NCI-H2029 (cell line): ENCODE results near the gene MAST3.
"Not testable (repeated sequence)": the region's sequence is repeated elsewhere in the genome, so short reads cannot be mapped to it uniquely, and the experiment has no call there.

ENCODE experiments used
- DNase-seq: peaks from one replicate; lab custom pipeline; 2025; lab: John Stamatoyannopoulos, UW

The MAST3 gene

DNA sequence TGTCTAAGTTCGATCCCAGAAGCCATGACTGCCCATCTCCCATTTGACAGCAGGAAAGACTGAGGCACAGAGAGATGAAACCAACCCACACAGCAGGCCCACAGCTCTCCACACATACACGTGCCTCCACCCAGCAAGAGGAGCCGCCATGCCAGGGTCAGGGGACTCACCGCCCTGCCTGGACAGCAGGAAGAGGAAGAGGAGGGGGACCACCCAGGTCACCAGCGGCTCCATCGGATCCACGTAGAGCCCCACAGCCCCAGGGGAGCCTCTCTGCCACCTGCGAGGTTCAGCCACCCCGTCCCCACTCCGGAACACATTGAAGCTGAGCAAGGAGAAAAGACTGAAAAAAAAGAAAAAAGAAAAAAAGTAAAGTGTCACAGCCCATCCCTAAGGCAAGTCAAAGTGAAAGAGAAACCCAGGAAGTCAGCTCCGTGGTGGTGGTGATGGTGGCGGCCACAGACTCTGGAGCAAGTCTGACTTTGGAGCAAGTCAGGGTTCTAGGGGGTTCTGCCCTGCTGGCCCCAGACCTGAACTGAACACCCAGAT lies 10.9 kb upstream of the MAST3 start, which contains the start of gene IL12RB1:
Gene IL12RB1, minus strand, starts transcription at position 345 of the 549 bp plus-strand sequence. Its CDS starts 111 bp downstream, at position 234.
- no peak for DNase-seq

DNA sequence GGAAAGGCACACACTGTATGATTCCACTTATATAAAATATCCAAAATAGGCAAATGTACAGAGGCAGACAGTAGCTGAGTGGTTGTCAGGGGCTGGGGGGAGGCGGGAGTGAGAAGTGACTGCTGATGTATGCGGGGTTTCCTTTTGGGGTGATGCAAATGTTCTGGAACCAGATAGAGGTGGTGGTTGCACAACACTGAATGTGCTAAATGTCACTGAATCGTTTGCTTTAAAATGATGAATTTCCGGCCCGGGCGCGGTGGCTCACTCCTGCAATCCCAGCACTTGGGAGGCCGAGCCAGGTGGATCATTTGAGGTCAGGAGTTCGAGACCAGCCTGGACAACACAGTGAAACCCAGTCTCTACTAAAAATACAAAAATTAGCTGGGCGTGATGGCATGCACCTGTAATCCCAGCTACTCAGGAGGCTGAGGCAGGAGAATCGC lies 8.5 kb upstream of the MAST3 start:
- not testable (repeated sequence) for DNase-seq

- DNase-seq: no peak
These were observed 7.9 kb upstream of the MAST3 start for GRCh38 chr19:18089726-18090125.

GRCh38 chr19:18090545-18091216 lies 6.9 kb upstream of the MAST3 start:
- DNase-seq: no peak

- DNase-seq: no peak
These were observed 6.4 kb upstream of the MAST3 start for GRCh38 chr19:18091217-18091608.

DNA sequence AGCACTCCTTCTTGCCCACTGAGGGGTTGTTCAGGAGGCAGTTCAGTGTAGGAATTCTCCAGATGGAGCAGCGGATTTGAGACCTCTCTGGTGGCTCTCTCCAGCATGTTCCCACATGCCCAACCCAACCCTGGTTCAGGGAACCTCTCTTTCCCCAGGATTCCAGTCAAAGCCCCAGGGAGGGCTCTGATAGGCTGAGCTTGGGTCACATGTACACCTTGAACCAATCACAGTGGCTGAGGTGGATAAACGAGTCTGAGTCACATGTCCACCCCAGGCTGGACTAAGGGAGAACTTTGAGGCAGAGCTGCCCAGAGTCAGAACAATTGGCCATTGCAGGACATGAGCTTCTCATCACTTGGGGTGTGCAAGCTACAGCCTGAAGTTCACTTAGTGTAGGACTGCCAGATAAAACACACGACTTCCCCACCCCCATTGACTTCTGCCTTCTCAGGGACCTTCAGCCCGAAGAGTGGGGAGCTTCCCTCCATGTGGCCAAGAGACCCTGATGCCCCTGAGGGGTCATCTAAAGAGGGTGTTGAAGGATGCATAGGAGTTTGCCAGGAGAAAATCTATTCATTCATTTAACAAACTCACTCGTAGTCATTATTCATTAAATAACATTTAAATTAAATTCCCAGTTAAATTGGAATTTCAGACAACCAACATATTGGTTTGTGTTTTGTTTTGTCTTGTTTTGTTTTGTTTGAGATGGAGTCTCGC lies 4.0 kb upstream of the MAST3 start:
- DNase-seq: no peak

DNA sequence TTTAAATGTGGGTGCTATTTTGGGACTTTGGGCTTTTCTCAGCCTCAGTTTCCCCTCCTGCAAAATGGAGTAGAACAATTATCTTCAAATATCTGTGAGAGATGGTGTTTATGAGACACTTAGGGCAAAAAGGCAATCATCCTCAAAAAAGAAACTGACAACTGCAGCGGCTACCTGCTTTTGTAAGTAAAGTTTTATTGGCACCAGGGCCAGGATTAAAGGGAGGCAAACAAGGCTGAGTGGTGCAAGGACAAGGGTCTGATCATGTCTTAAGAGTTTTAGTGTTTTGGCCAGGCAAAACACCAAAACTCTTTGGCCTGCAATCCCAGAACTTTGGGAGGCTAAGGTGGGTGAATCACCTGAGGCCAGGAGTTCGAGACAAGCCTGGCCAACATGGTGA lies 1.3 kb upstream of the MAST3 start:
- DNase-seq: no peak

DNA sequence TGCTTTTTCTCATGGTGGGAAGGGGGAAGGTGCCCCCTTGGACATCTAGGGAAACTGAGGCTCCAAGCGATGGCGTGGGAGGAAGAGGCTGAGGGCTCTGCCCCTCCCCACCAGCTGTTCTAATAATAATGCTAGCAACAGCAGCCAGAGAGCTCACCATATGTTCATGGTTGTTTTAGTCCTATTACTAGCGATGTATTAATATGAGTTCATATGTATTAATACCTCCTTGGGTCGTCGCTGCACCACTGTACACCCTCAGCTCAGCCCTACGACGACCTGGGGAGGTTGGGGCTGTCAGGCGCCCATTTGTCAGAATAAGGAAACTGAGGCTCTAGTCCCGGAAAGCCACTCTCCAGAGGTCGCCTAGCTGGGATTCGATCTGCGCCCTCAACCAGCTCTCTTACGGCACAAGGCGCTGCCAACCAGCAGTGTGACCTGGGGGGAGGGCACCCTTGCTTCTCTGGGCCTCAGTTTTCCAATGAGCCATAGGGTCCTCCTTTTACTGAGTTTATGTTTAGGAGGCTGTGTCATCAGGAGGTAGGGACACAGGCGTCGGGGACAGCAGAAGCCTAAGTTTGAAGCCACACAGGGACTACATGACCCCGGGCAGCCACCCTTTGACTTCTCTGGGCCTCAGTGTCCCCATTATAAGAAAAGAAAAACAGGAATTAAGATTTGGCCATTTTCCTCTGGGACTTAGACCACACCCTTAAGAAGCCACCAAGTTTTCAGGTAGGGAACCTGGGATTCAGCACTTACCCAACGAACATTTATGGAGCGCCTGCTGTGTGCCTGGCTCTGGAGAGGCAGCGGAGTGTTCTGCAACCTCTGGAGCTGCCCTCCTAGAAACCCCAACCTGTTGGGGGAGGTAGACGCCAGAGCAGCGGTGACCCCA lies 664 bp downstream of the MAST3 start:
- DNase-seq: no peak

GRCh38 chr19:18098891-18099622 lies 1.5 kb downstream of the MAST3 start:
- DNase-seq: no peak

DNA sequence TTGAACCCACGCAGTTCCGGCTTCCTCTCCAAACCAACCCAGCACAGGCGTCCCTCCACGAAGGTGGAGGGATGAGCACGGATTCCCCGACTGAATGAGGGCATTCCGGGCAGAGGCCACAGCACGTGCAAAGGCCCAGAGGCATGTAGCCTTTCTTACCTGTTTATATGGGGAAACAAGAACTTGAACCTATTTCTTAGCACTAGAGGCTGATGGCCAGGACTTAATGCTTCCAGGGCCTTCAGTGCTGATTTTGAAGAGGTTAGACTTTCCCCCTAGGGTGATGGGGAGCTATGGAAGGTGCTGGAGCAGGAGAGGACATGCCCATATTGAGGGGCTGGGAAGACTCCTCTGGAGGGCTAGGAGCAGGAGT lies 2.0 kb downstream of the MAST3 start:
- no peak for DNase-seq

DNA sequence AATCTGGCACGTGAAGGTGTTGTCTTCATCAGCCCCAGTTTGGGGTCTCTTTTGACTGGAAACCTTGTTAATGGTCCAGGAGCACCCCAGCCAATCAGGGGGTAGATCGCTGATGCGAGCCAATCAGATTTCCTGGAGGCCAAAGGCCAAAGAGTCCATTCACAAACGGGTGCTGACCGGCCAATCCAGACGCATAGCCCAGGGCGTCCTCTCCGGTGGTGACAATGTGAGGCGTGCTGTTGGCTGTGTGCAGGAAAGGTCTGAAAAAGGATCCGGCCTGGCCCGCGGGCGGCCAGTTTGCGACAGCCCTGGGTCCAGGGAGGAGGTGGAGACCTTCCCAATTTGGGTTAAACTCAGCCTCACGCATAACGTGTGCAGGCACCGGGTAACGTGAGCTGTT lies 3.1 kb downstream of the MAST3 start:
- no peak for DNase-seq

DNA sequence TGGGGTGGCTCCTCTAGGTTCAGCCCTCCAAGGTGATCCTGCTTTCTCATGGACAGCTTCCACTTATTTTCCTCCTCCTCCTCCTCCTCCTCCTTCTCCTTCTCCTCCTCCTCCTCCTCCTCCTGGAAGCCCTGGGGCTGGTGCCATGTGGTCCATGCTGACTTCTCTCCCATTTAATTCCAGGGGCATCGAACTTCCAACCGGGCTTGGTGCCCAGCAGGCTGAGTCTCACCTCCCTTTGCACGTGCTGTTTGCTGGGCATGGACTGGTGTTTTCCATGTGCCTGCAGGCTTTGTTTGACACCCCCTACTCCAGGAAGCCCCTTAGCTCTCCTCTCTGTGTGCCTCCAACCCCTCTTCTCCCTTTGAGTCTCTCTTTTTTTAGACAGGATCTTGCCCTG lies 3.7 kb downstream of the MAST3 start:
- no peak for DNase-seq

DNA sequence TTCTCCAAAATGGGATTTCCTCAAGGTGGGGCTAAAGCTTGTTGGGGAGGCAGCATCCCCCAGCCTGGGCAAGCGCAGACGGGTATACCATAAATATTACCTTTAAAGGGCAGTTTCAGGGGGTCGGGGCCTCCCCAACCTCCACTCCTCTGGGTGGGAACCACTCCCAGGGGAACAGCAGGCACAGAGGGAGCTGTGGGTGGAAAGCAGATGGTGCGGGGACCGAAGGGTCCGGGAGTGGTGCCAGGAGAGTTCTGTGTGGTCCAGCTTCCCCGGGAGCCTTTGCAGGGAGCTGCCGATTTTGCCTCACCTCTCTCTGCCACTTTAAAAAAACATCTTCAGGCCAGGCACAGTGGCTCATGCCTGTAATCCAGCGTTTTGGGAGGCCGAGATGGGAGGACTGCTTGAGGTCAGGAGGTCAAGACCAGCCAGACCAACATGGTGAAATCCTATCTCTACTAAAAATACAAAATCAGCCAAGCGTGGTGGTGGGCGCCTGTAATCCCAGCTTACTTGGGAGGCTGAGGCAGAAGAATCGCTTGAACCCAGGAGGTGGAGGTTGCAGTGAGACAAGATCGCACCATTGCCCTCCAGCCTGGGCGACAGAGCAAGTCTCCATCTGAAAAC lies 5.5 kb downstream of the MAST3 start:
- no peak for DNase-seq

- DNase-seq: no peak
These were observed 7.2 kb downstream of the MAST3 start for GRCh38 chr19:18104793-18105131.

GRCh38 chr19:18105259-18105658 lies 7.7 kb downstream of the MAST3 start:
- DNase-seq: not testable (repeated sequence)

DNA sequence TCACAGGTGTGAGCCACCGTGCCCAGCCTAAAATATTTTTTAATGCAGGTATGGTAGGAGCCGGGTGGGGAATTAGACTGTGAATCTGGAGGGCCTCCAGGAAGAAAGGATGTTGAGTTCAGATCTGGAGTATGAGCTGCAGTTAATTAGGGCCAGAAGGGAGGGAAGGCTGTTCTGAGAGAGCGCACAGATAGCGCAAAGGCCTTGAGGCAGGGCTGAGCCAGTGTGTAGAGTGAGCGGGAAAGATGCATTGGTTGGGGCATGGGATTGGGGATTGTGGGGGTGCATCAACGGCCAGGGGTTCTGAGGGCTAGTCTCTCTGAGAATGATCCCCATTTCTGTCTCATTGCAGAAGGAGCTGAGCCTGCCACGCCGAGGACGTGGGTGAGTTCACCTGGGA lies 9.7 kb downstream of the MAST3 start:
- no peak for DNase-seq

DNA sequence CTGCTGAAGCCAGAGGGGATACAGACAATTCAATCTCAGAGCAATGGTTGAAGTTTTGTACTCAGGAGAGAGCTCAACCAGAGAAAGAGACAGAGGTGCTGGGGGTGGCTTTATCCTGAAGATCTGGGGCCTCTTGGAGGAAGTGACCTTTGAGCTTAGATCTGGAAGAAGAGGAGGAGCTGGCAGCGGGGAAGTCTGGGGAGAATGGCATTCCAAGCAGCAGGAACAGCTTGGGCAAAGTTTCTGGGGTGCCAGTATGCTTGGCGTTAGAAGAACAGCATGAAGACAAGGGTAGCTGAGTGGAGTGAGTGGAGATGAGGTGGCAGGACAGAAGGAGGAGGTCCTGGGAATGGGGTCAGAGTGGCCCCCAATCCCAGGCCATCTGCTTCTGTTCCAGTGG lies 11.3 kb downstream of the MAST3 start:
- no peak for DNase-seq

DNA sequence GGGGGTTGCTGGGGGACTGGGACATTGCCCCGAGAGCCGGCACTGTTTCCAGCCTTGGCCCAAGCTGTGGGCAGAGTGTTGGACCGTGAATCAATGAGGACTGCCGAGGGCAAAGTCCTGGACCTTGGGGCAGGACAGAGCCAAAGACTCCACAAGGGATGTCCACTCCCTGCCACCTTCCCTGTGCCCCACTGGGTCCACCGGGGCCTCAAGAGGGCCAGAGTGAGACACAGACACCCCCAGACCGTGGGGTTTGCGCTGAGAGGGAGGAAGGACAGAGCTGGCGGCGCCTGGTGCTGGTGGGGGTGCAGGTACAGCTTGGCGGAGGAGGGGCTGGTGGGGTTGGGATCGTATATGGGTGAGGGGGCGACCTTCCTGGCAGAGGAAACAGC lies 11.8 kb downstream of the MAST3 start:
- no peak for DNase-seq

- DNase-seq: no peak
These were observed 12.4 kb downstream of the MAST3 start for GRCh38 chr19:18109733-18110608.

GRCh38 chr19:18110609-18111232 lies 13.1 kb downstream of the MAST3 start:
- DNase-seq: no peak
